PC-3 (cell line): ENCODE data around the gene ENPP1.

Experiments
- EZH2 ChIP-seq: fragments of 300-600 bp; sonication (generic); IDR thresholded peaks from one replicate; pipeline ENCODE4 v1.6.1; 2017; ENCODE audit warnings: antibody characterized with exemption, mild to moderate bottlenecking, low read length; ENCODE audit not compliant: unreplicated experiment
- EZH2phosphoT487 ChIP-seq: fragments of 300-600 bp; sonication (generic); IDR thresholded peaks from 2 replicates; pipeline ENCODE4 v1.6.1; 2018; ENCODE audit warnings: mild to moderate bottlenecking, antibody characterized with exemption, low read length, borderline replicate concordance
- TF ChIP-seq, protein P1 (sequence below): fragments of 300-600 bp; sonication (generic); conservative IDR thresholded peaks from 2 replicates; pipeline ENCODE4 v1.5.1; 2017; ENCODE audit warnings: antibody characterized with exemption, low read depth, mild to moderate bottlenecking, low read length

DNA sequence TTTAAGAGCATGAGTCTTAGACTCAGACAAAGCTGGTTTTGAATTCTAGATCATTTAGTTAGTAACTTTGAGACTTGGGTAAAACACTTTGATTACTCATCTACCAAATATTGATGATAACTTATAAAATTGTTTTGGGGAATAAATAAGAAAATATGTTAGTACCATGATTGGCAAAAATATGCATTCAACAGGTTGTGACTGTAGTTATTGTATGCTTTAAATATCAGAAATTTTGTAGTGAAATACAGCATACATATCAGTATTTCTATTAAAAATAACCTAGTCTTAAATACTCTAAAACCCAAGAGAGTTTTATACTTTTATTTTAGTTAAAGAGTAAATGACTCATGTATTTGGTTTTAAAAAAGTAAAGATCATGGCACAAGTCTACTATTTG is 68.7 kb downstream of the ENPP1 start:
- TF ChIP-seq, protein P1, sequence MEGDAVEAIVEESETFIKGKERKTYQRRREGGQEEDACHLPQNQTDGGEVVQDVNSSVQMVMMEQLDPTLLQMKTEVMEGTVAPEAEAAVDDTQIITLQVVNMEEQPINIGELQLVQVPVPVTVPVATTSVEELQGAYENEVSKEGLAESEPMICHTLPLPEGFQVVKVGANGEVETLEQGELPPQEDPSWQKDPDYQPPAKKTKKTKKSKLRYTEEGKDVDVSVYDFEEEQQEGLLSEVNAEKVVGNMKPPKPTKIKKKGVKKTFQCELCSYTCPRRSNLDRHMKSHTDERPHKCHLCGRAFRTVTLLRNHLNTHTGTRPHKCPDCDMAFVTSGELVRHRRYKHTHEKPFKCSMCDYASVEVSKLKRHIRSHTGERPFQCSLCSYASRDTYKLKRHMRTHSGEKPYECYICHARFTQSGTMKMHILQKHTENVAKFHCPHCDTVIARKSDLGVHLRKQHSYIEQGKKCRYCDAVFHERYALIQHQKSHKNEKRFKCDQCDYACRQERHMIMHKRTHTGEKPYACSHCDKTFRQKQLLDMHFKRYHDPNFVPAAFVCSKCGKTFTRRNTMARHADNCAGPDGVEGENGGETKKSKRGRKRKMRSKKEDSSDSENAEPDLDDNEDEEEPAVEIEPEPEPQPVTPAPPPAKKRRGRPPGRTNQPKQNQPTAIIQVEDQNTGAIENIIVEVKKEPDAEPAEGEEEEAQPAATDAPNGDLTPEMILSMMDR, result no peak
- no peak for TF ChIP-seq EZH2
- no peak for TF ChIP-seq EZH2phosphoT487
